HepG2 (cell line): ENCODE data around the gene ANAPC16. TPM values are rescaled to one million over a fixed set of nuclear protein-coding genes. Genes with fewer than 3 reads are reported as not detected.

Experiments
- HDAC6 ChIP-seq: fragments of 200-600 bp; sonication (generic); IDR thresholded peaks from 2 replicates; pipeline ENCODE4 v1.7.0; 2017; ENCODE audit warnings: mild to moderate bottlenecking, antibody characterized with exemption, low read length, low read depth
- KLF16 ChIP-seq, 2 experiments: sonication (generic) in 1 of 2; formaldehyde crosslinking in 1 of 2; IDR thresholded peaks; 2 replicates each; pipeline versions ENCODE4 v1.6.1 to v1.8.0; 2016 to 2023; ENCODE audit warnings: missing genetic modification reagents in 2 of 2, missing compliant biosample characterization in 1 of 2
- KMT2A ChIP-seq: sonication (generic); formaldehyde crosslinking; IDR thresholded peaks from 2 replicates; pipeline ENCODE4 v1.4.0; 2020; ENCODE audit warnings: missing genetic modification reagents
- MAFK ChIP-seq, 2 experiments: IDR thresholded peaks in 1 of 2; conservative IDR thresholded peaks in 1 of 2; 2 replicates each; pipeline ENCODE4 v1.6.1; 2011; ENCODE audit warnings: improper control_type of control experiment in 2 of 2, low read length in 2 of 2
- SNAI1 ChIP-seq: sonication (generic); formaldehyde crosslinking; IDR thresholded peaks from 2 replicates; pipeline ENCODE4 v1.5.0; 2020; ENCODE audit warnings: mild to moderate bottlenecking, missing genetic modification reagents, borderline replicate concordance
- SP4 ChIP-seq: sonication (generic); formaldehyde crosslinking; IDR thresholded peaks from 2 replicates; pipeline ENCODE4 v1.8.1; 2023; ENCODE audit warnings: mild to moderate bottlenecking, missing genetic modification reagents
- TBX2 ChIP-seq: sonication (generic); formaldehyde crosslinking; IDR thresholded peaks from 2 replicates; pipeline ENCODE4 v1.5.0; 2020; ENCODE audit warnings: missing genetic modification reagents, mild to moderate bottlenecking, borderline replicate concordance
- UBTF ChIP-seq: sonication (generic); formaldehyde crosslinking; IDR thresholded peaks from 2 replicates; pipeline ENCODE4 v1.4.0; 2020; ENCODE audit warnings: mild to moderate bottlenecking, missing genetic modification reagents
- ZMYM3 ChIP-seq: sonication (generic); formaldehyde crosslinking; IDR thresholded peaks from 2 replicates; pipeline ENCODE4 v1.5.1; 2020; ENCODE audit warnings: mild to moderate bottlenecking, missing genetic modification reagents
- ZNF292 ChIP-seq: sonication (generic); formaldehyde crosslinking; IDR thresholded peaks from 2 replicates; pipeline ENCODE4 v1.8.1; 2022; ENCODE audit warnings: mild to moderate bottlenecking, low read depth, missing genetic modification reagents, borderline replicate concordance
- ZNF550 ChIP-seq: sonication (generic); formaldehyde crosslinking; IDR thresholded peaks from 2 replicates; pipeline ENCODE4 v1.4.0; 2020; ENCODE audit warnings: mild to moderate bottlenecking, missing genetic modification reagents, borderline replicate concordance
- polyA plus RNA-seq, 8 experiments: library from polyadenylated mRNA; depleted of rRNA in 3 of 8; stranded (reverse) in 7 of 8; unstranded in 1 of 8; fragments of >200 nt; fragmentation: Illumina TruSeq in 4 of 8; extraction: Trizol in 4 of 8; gene quantifications; 2 replicates each; pipeline versions ENCODE4 v1.2.1 to v1.2.3, GENCODE V29; 2011 to 2016; ENCODE audit warnings: low read depth in 4 of 8, missing spikeins in 1 of 8, mixed read lengths in 1 of 8; ENCODE audit not compliant: insufficient read depth in 1 of 8
- total RNA-seq, 5 experiments: library from RNA; depleted of rRNA; stranded (reverse); fragments of >200 nt; fragmentation: Illumina TruSeq; extraction: Trizol; gene quantifications; 2 replicates each; pipeline ENCODE4 v1.2.3, GENCODE V29; 2016; ENCODE audit warnings: low read depth in 1 of 5
- TF ChIP-seq, protein P1 (sequence below): sonication (generic); formaldehyde crosslinking; IDR thresholded peaks from 2 replicates; pipeline ENCODE4 v1.4.0; 2020; ENCODE audit warnings: missing genetic modification reagents
- TF ChIP-seq, protein P2 (sequence below): sonication (generic); formaldehyde crosslinking; IDR thresholded peaks from 2 replicates; pipeline ENCODE4 v1.5.0; 2020; ENCODE audit warnings: mild to moderate bottlenecking, missing genetic modification reagents, moderate library complexity
- TF ChIP-seq, protein P3 (sequence below): sonication (generic); formaldehyde crosslinking; IDR thresholded peaks from 2 replicates; pipeline ENCODE4 v1.4.0; 2020; ENCODE audit warnings: missing genetic modification reagents, borderline replicate concordance

The ANAPC16 gene
- total and polyA plus RNA-seq, 2 of the 13 experiments (the other 11 are each of a cell fraction or from before 2014, with no cell fraction given) = 74.8 to 89.4 TPM

- TF ChIP-seq, protein P1, sequence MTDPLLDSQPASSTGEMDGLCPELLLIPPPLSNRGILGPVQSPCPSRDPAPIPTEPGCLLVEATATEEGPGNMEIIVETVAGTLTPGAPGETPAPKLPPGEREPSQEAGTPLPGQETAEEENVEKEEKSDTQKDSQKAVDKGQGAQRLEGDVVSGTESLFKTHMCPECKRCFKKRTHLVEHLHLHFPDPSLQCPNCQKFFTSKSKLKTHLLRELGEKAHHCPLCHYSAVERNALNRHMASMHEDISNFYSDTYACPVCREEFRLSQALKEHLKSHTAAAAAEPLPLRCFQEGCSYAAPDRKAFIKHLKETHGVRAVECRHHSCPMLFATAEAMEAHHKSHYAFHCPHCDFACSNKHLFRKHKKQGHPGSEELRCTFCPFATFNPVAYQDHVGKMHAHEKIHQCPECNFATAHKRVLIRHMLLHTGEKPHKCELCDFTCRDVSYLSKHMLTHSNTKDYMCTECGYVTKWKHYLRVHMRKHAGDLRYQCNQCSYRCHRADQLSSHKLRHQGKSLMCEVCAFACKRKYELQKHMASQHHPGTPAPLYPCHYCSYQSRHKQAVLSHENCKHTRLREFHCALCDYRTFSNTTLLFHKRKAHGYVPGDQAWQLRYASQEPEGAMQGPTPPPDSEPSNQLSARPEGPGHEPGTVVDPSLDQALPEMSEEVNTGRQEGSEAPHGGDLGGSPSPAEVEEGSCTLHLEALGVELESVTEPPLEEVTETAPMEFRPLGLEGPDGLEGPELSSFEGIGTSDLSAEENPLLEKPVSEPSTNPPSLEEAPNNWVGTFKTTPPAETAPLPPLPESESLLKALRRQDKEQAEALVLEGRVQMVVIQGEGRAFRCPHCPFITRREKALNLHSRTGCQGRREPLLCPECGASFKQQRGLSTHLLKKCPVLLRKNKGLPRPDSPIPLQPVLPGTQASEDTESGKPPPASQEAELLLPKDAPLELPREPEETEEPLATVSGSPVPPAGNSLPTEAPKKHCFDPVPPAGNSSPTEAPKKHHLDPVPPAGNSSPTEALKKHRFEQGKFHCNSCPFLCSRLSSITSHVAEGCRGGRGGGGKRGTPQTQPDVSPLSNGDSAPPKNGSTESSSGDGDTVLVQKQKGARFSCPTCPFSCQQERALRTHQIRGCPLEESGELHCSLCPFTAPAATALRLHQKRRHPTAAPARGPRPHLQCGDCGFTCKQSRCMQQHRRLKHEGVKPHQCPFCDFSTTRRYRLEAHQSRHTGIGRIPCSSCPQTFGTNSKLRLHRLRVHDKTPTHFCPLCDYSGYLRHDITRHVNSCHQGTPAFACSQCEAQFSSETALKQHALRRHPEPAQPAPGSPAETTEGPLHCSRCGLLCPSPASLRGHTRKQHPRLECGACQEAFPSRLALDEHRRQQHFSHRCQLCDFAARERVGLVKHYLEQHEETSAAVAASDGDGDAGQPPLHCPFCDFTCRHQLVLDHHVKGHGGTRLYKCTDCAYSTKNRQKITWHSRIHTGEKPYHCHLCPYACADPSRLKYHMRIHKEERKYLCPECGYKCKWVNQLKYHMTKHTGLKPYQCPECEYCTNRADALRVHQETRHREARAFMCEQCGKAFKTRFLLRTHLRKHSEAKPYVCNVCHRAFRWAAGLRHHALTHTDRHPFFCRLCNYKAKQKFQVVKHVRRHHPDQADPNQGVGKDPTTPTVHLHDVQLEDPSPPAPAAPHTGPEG (CRISPR knock-in tag) = no peak
- peak; percentile 92 for TF ChIP-seq ZNF292 (CRISPR knock-in tag)
- peak; percentile 70; the same call in 1 of the 2 replicates for TF ChIP-seq TBX2 (CRISPR knock-in tag)
- peak; percentile 31; the same call in 1 of the 2 replicates for TF ChIP-seq UBTF (CRISPR knock-in tag)
- TF ChIP-seq, protein P2, sequence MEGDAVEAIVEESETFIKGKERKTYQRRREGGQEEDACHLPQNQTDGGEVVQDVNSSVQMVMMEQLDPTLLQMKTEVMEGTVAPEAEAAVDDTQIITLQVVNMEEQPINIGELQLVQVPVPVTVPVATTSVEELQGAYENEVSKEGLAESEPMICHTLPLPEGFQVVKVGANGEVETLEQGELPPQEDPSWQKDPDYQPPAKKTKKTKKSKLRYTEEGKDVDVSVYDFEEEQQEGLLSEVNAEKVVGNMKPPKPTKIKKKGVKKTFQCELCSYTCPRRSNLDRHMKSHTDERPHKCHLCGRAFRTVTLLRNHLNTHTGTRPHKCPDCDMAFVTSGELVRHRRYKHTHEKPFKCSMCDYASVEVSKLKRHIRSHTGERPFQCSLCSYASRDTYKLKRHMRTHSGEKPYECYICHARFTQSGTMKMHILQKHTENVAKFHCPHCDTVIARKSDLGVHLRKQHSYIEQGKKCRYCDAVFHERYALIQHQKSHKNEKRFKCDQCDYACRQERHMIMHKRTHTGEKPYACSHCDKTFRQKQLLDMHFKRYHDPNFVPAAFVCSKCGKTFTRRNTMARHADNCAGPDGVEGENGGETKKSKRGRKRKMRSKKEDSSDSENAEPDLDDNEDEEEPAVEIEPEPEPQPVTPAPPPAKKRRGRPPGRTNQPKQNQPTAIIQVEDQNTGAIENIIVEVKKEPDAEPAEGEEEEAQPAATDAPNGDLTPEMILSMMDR (CRISPR knock-in tag) = 0 out of 2 replicates have a peak, but pooled peaks have one; percentile 8
- TF ChIP-seq HDAC6 = no peak
- no peak for TF ChIP-seq ZNF550 (CRISPR knock-in tag)
- TF ChIP-seq SNAI1 (CRISPR knock-in tag) = no peak
- peak in 1 of 2 experiments; percentile 73; a peak in 1 of 4 replicates for TF ChIP-seq KLF16 (CRISPR knock-in tag; IDR thresholded peaks at IDR 0.05)
- TF ChIP-seq MAFK (conservative IDR thresholded peaks at IDR 0.05 in 1 of 2, IDR thresholded peaks at IDR 0.05 in 1 of 2; ENCODE audit: low read length in 2 of 2) = no peak
- TF ChIP-seq ZMYM3 (CRISPR knock-in tag) = peak; percentile 96
- no peak for TF ChIP-seq KMT2A
- no peak for TF ChIP-seq SP4 (CRISPR knock-in tag)
- TF ChIP-seq, protein P3, sequence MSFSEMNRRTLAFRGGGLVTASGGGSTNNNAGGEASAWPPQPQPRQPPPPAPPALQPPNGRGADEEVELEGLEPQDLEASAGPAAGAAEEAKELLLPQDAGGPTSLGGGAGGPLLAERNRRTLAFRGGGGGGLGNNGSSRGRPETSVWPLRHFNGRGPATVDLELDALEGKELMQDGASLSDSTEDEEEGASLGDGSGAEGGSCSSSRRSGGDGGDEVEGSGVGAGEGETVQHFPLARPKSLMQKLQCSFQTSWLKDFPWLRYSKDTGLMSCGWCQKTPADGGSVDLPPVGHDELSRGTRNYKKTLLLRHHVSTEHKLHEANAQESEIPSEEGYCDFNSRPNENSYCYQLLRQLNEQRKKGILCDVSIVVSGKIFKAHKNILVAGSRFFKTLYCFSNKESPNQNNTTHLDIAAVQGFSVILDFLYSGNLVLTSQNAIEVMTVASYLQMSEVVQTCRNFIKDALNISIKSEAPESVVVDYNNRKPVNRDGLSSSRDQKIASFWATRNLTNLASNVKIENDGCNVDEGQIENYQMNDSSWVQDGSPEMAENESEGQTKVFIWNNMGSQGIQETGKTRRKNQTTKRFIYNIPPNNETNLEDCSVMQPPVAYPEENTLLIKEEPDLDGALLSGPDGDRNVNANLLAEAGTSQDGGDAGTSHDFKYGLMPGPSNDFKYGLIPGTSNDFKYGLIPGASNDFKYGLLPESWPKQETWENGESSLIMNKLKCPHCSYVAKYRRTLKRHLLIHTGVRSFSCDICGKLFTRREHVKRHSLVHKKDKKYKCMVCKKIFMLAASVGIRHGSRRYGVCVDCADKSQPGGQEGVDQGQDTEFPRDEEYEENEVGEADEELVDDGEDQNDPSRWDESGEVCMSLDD (CRISPR knock-in tag) = no peak; the same call in 1 of the 2 replicates
These were observed 32.8 kb downstream of the ANAPC16 start (continued) for GRCh38 chr10:72248468-72249151.
